ENCODE measurements around the gene PDP2.

DNA sequence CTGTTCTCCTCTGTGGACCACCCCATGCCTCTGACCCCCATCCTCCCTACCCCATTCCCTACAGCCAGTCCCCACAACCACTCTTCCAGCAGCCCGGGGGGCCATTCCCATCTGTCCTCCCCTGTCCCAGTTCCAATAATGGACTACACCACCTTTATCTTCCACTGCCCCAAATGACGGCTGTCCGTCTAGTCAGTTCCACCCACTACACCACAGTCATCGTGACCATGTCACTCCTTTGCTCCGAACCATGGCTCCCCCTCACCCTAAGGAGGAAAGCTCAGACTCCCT, 15.3 kb downstream of the PDP2 start:
- TF ChIP-seq, protein P1, sequence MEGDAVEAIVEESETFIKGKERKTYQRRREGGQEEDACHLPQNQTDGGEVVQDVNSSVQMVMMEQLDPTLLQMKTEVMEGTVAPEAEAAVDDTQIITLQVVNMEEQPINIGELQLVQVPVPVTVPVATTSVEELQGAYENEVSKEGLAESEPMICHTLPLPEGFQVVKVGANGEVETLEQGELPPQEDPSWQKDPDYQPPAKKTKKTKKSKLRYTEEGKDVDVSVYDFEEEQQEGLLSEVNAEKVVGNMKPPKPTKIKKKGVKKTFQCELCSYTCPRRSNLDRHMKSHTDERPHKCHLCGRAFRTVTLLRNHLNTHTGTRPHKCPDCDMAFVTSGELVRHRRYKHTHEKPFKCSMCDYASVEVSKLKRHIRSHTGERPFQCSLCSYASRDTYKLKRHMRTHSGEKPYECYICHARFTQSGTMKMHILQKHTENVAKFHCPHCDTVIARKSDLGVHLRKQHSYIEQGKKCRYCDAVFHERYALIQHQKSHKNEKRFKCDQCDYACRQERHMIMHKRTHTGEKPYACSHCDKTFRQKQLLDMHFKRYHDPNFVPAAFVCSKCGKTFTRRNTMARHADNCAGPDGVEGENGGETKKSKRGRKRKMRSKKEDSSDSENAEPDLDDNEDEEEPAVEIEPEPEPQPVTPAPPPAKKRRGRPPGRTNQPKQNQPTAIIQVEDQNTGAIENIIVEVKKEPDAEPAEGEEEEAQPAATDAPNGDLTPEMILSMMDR (conservative IDR thresholded peaks at IDR 0.05; ENCODE audit: low read length): no peak
- no peak for TF ChIP-seq EZH2phosphoT487 (IDR thresholded peaks at IDR 0.05; ENCODE audit: borderline replicate concordance)

Data from Loucy (cell line).